ENCODE results near the gene DNAJC18.

DNAJC18 gene

DNA sequence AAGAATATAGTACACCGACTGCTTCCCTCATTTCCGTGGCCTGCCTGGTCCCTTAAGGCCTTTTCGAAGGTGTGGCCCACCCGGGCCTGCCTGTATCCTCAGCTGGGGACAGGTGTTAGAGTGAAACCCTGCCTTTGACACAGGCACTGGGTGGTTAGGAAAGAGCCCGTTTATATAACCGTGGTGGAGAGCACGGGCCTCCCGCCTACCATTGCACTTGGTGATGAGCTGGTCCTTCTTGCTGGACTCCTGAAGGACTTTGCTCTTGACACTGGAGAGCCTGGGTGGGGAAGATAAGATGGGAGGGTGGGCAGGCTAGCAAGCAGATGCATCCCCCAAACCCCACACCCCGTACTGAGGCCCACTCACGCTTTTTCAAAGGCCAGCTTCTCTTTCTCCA is 37.8 kb downstream of the DNAJC18 start:
- DNase-seq = no peak
- Histone ChIP-seq H3K27ac (no peak overlapping the region), H3K27me3 (replicated peaks) (no peaks in the 10 kb centered on the region), H3K36me3 (replicated peaks) (no peaks in the 10 kb centered on the region), H3K4me3 (ENCODE audit: low read depth, low read length) (no peak overlapping the region)
- TF ChIP-seq CTCF (IDR thresholded peaks at IDR 0.05; ENCODE audit: low read depth, low read length, missing control alignments) = no peak
- in situ Hi-C loops (cut with HindIII; ENCODE audit: low pct_ligation_motif_present, low sequenced_read_pairs) = loop anchor here (25.0 kb wide), 1 partner anchor 361 kb away; no protein-coding TSS in a partner anchor

DNA sequence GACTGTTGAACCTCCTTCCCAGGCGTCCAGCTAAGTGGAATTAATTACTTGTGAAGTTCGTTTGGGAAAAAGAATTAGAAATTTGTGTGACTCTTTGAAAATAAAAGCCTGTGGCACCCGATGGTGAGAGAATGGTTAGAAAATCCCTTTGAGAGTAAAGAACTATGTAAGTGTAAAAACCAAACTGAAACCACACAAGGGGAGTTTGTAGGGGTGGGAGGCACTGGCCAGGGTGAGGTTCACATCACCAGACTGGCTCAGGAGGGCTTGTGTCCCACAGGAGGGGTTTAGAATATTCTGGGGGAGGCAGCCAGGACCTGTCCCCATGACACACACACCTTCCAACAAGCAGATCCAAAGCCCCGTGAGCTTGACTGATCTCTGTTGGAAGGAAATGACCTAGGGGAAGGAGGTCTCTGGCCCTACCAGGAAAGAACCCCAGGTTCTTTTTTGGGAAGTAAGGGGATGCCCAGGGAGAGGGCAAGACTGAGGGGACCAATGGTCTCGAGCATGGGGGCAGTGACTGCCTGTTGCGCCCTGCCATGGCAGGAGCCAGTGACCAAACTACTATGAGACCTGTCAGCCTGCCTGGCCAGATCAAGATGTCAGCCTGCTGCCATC is 39.7 kb downstream of the DNAJC18 start:
- no peak overlapping the region for H3K27ac ChIP-seq
- in situ Hi-C loops (cut with HindIII; ENCODE audit: low pct_ligation_motif_present, low sequenced_read_pairs) = loop anchor here (25.0 kb wide), 1 partner anchor 363 kb away; no protein-coding TSS in a partner anchor
- no peak overlapping the region for H3K4me3 ChIP-seq (ENCODE audit: low read depth, low read length)
- DNase-seq = no peak
- TF ChIP-seq CTCF (IDR thresholded peaks at IDR 0.05; ENCODE audit: low read depth, low read length, missing control alignments) = no peak
- H3K36me3 ChIP-seq (replicated peaks) = no peaks in the 10 kb centered on the region
- no peaks in the 10 kb centered on the region for H3K27me3 ChIP-seq (replicated peaks)

- TF ChIP-seq CTCF (IDR thresholded peaks at IDR 0.05; ENCODE audit: low read depth, low read length, missing control alignments) = no peak
- in situ Hi-C loops (cut with HindIII; ENCODE audit: low pct_ligation_motif_present, low sequenced_read_pairs) = no loop called here
- peaks cover 4% of the 10 kb centered on the region for H3K27me3 ChIP-seq (replicated peaks)
- H3K36me3 ChIP-seq (replicated peaks) = no peaks in the 10 kb centered on the region
- H3K4me3 ChIP-seq (ENCODE audit: low read depth, low read length) = no peak overlapping the region
- no peak for DNase-seq
- no peak overlapping the region for H3K27ac ChIP-seq
These were observed 41.4 kb downstream of the DNAJC18 start for GRCh38 chr5:139397921-139398320.

GRCh38 chr5:139396691-139397090 is 42.6 kb downstream of the DNAJC18 start:
- DNase-seq = no peak

DNA sequence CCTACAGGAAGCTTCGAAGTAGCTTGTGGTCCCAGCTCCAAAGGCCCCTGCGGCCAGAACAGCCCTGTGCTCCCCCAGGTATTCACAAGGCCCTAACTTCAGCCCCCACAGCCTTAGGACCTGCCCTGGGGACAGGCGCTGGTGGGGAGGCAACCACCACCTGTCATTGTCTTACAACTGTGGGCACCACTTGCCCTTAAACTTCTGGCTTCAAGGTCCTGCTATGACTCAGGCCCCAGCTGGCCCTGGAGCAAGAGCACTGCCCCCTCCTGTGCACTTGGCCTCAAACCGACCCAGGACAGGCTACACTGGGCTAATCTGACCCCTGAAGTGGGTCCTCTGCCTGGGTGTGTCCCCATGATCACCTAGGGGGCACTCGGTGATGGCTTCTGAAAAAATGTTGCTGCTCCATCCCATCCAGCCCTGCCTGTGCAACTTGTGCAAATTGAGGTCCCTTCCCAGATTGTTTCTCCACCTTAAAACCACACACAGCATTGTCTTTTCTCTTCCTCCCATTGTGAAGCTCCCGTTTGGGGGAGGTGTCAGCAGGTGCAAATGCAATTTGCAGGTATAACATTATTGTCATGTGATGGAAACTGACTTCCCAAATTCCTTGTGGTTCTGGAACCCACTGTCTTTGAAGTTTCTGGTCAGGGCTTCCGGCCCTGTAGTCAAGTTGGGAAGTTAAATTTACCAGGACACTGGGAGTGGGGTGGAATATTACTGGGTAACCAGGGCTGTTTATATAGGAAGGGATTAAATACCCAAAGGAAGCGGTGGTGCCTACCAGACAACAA is 43.3 kb downstream of the DNAJC18 start:
- in situ Hi-C loops (cut with HindIII; ENCODE audit: low pct_ligation_motif_present, low sequenced_read_pairs) = no loop called here
- Histone ChIP-seq H3K36me3 (replicated peaks) (no peaks in the 10 kb centered on the region), H3K27ac (no peak overlapping the region), H3K4me3 (ENCODE audit: low read depth, low read length) (no peak overlapping the region), H3K27me3 (replicated peaks) (peaks cover 4% of the 10 kb centered on the region)
- TF ChIP-seq CTCF (IDR thresholded peaks at IDR 0.05; ENCODE audit: low read depth, low read length, missing control alignments) = no peak
- DNase-seq = no peak

More at GRCh38 chr5:139396691-139397090, 42.6 kb downstream of the DNAJC18 start:
- no peaks in the 10 kb centered on the region for H3K36me3 ChIP-seq (replicated peaks)
- TF ChIP-seq CTCF (IDR thresholded peaks at IDR 0.05; ENCODE audit: low read depth, low read length, missing control alignments) = no peak
- H3K27me3 ChIP-seq (replicated peaks) = peaks cover 4% of the 10 kb centered on the region
- H3K27ac ChIP-seq = no peak overlapping the region
- no peak overlapping the region for H3K4me3 ChIP-seq (ENCODE audit: low read depth, low read length)
- in situ Hi-C loops (cut with HindIII; ENCODE audit: low pct_ligation_motif_present, low sequenced_read_pairs) = no loop called here
